Globus pallidus (tissue), 1 donor: ENCODE data around the gene BPIFB2.

Experiments
- DNase-seq: peaks from one replicate; pipeline ENCODE4 v3.0.0-alpha.2; 2015; ENCODE audit warnings: low spot score

BPIFB2 gene

GRCh38 chr20:32985596-32985995 is 21.9 kb upstream of the BPIFB2 start:
- DNase-seq = no peak

DNA sequence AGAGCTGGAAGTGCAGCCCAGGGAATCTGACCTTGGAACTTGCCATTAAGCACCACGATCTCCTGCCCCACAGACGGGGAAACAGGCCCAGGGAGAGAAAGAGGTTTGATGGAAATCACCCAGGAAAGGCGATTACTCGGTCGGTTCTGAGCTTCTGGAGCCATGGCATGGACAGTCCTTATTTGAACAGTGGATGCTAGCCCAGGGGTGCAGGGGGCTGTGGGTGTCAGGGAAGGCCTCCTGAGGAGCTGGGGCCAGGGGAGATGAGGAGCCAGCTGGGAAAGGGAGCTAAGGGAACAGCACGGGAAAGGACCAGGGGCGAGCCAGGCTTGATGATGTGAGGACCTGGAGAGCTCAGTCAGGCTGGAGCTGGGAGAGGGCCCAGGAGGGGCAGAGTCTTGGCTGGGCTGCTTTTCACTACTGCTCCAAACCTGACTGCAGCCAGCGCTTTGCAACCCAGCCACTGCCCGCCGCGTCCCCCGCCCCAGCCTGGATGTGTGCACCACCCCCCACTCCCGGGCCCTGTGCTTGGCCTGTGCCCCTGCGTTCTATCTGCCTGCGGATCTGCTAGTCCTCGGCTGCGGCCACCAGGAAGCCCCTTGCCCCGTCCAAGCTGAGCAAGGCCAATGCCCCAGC is 21.1 kb upstream of the BPIFB2 start:
- DNase-seq = no peak

DNA sequence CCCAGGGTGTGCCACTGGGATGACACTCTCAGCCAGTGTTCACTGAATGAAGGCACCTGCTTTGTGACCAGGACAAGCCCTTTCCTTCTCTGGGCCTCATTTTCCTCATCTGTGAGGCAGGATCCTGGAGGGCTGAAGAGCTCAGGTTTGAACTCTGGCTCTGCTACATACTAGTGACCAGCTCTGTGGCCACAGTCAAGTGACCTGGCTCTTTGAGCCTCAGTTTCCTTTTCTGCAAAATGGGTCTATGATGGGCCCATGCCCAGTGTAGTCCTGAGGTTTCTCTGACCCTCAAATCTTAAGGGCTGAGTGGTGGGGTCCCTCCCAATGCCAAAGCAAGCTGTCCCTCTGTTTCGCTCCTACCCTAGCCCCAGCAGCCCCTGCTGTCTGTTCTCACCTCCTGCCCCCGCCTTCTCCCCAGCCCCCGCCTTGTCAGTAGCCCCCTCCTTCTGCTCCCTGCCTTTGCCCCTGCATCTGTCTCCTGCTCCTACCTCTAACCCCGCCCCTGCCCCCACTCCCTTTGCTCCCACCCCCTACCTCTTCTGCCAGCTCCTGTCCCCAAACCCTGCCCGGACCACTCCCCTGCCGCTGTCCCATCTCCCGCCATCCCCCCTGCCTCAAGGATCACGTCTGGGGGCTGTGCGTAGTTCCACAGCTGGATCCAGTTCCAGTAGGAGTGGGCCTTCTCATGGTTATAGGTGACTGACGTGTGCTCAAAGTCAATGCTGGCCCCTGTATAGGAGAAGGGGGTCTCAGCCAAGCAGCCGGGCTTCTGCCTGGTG is 20.3 kb upstream of the BPIFB2 start:
- DNase-seq = no peak

- DNase-seq = no peak
These were observed 19.5 kb upstream of the BPIFB2 start for GRCh38 chr20:32988008-32988407.

GRCh38 chr20:32989507-32990283 is 17.8 kb upstream of the BPIFB2 start:
- DNase-seq = no peak

- no peak for DNase-seq
These were observed 17.1 kb upstream of the BPIFB2 start for GRCh38 chr20:32990426-32990825.

DNA sequence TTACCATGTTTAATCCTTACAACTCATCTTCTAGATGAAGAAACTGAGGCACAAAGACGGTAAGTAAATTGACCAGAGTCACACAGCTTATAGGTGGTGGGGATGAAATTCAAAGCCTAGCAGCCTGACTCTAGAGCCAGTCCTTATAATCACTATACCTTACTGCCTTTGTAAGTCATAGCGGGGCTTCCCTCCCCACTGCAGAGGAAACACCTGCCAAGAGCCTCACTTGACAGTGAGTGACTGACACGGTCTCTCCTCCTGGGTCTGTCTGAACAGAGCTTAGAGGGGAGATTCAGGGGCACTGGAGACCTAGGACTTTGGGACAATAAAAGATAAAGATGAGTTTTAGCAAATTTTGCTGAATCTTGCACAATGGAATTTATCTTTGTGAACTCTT is 16.1 kb upstream of the BPIFB2 start:
- no peak for DNase-seq

- DNase-seq = no peak
These were observed 15.5 kb upstream of the BPIFB2 start for GRCh38 chr20:32991792-32992641.

DNA sequence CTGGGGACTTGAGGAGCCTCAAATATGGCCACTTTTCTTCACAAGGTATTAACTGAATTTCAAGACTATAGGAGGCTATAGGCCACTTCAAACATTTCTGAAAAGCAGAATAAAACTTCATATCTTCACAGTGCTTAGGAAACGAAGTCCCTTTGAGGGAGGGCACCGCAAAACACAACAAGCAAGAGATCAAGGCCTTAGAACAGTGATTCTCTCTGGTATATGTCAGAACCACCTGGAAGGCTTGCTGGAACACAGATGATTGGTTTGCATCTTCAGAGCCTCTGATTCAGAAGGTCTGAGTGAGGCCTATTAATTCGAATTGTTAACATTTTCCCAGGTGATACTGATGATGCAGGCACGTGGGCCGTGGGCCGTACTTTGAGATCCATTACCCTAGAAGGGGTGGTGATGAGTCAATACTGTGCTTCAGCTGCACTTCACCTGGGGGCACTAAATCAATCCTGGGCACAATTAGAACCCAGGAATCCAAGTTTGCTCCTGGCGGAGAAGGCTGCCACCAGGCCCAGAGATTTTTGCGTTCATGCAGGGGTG is 13.9 kb upstream of the BPIFB2 start:
- DNase-seq = no peak

GRCh38 chr20:32995802-32996201 is 11.7 kb upstream of the BPIFB2 start:
- DNase-seq = no peak

GRCh38 chr20:32997431-32997830 is 10.1 kb upstream of the BPIFB2 start:
- no peak for DNase-seq

- no peak for DNase-seq
These were observed 7.8 kb upstream of the BPIFB2 start for GRCh38 chr20:32999603-33000250.

DNA sequence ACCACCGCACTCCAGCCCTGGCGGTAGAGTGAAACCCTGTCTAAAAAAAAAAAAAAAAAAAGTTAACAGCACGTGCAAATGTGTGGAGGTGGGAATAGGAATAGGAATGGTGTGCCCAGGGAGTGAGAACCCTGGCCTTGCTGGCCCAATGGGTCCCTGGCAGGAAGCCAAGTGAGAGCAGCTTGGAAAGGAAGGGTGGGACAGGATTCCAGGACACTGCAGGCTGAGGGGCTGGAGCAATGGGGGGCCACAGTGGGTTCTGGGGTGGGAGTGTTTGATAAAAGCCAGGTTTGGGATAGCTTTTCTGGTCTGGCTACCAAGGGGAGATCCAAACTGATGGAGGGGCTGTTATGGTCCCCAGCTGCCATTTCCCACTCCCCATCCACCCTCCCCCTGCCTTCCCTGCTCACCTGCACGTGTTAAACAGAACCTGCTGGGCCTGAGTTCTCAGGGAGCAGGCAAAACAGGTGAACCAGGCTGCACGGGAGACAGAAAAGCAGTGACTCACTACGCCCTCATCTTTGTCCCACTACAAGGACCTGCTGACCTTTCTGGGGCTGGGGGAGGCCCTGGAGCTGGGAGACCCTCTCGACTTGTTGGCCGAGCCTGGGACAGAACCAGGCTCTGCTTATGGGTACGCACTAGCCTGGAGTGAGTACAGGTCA is 6.6 kb upstream of the BPIFB2 start:
- no peak for DNase-seq

DNA sequence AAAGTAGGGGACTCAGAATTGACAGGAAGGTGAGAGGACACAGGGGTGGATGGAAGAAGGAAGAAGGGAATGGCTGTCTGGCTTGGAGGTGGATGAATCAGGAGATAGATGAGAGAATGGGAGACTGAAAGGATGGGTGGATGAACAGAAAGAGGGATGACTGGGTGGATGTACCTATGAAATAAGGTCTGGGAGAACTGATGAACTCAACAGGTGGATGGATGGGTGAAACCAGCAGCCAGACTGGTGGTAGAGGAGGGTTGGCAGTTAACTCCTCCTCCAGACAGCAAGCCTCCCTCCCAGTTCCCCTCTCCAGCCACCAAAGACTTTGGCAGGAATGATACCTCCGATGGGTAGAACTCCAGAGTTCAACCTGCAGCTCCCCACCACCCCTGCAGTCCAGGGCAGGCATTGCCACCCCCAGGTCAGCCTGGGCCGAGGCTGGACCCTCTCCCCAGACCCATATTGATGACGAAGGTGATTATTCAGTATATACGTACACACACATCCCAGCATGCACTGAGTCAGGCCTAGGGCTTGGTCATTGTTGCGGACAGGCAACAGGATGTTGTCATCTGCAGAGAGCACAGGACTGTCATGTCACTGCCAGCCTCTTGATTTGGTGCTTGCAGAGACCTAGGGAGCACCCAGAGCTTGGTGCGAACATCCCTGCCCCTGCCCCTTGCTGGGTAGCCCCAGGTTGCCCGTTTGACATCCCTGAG is 5.3 kb upstream of the BPIFB2 start:
- no peak for DNase-seq

- no peak for DNase-seq
These were observed 3.3 kb upstream of the BPIFB2 start, which contains the start of gene SUN5 for GRCh38 chr20:33004141-33004751. TSS of gene SUN5 (minus strand) at chr20:33004433. CDS start at chr20:33004340, 93 bp downstream.

DNA sequence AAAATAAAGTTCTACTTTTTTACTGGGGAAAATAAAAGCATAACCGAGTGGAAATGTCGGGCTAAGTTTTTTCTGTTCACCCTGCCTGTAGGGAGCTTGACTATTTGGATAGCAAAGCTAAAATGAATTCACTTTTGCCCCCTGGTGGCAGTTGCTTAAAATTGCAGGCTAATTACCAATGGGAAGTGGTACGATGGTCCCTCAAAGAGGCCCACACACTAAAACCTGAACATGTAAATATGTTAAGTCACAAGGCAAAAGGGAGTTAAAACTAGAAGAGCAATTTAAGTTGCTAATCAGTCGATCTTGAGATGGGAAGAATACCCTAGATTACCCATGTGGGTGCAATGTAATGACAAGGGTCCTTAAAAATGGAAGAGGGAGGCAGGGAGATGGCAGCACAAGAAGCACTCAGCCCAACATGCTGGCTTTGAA is 2.4 kb upstream of the BPIFB2 start:
- no peak for DNase-seq

DNA sequence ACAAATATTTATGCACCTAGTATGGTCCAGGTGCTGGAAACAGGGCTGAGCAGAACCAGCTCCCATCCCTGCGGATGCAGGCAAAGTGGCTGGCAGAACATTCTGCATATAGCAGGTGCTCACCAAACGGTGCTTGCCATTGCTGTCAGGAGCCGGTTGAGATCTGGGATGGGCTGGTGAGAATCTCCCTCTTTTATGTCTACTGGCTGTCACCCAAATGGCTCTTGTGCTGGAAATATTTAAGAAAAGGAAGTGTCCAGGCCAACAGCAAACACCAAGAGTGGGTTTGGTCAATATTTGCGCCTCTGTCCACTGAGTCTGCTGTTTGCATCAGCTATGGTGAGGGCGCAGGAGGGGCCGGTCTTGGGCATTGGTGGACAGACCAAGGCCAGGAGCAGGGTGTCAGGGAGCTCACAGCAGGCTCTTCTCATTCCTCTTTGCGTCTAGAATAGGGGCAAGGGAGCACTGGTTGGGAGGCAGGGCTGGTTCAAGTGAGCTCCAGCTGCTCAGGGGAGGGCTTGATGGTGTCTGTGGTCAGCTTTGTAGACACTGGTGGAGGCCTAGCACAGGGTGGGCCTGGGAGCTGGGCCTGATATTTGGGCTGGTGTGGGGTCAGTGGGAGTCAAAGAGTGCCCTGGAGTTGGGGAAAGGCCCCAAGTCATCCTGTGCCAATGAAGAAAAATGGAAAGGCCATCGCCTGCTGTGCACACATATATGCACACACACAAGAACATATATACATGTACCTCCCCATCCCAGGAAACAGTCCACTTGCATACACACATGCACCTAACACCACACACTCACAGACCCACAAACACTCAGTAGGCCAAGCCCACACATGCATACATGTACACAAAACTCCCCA is 1.4 kb upstream of the BPIFB2 start:
- DNase-seq = no peak

- DNase-seq = no peak
These were observed 628 bp upstream of the BPIFB2 start for GRCh38 chr20:33006776-33007375.
